WERI-Rb-1 (cell line): ENCODE results near the gene VSTM2B.
"Not testable (repeated sequence)": the region's sequence is repeated elsewhere in the genome, so short reads cannot be mapped to it uniquely, and the experiment has no call there.

Experiments used
- DNase-seq: peaks from one replicate; pipeline ENCODE4 v3.0.0-alpha.2; 2020
- H3K27ac ChIP-seq: fragments of 250-450 bp; sonication (Bioruptor Pico); 2 replicates; pipeline ENCODE4 v1.5.1; 2020; ENCODE audit warnings: mild to moderate bottlenecking, moderate library complexity
- H3K27me3 ChIP-seq: fragments of 250-450 bp; sonication (Bioruptor Pico); 2 replicates; pipeline ENCODE4 v1.5.1; 2021; ENCODE audit warnings: mild to moderate bottlenecking, low read depth, moderate library complexity; ENCODE audit not compliant: insufficient read depth, severe bottlenecking
- H3K36me3 ChIP-seq: fragments of 250-450 bp; sonication (Bioruptor Pico); 2 replicates; pipeline ENCODE4 v1.5.1; 2020; ENCODE audit warnings: mild to moderate bottlenecking, moderate library complexity
- H3K4me3 ChIP-seq: 2 replicates; pipeline ENCODE4 v1.5.1; 2011; ENCODE audit warnings: low read depth, mild to moderate bottlenecking, control low read depth, low read length
- H3K9me3 ChIP-seq: fragments of 250-450 bp; sonication (Bioruptor Pico); 2 replicates; pipeline ENCODE4 v1.5.1; 2021; ENCODE audit warnings: mild to moderate bottlenecking, moderate library complexity; ENCODE audit not compliant: severe bottlenecking
- TF ChIP-seq, protein P1 (sequence below): IDR thresholded peaks from 2 replicates; pipeline ENCODE4 v1.5.1; 2011; ENCODE audit warnings: low read depth, mild to moderate bottlenecking, control low read depth, inconsistent platforms, low read length

The VSTM2B gene

DNA sequence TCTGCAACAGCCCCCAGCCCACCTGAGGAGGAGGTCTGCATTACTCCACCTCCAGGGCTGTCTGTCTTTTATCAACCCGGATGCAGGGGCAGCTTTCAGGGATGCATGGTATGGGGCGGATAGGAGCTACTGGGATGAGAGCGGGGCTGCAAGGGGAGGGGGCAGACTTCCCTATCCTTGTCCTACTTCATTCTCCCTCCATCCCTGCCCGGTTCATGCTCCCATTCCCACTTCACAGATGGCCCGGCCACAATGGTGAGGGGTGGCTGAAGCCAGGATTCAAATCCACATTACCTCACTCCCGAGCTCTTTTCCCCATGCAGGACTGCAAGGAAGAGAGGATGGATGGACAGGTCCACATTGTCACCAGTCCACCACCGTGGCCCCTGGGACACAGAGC is 40.5 kb upstream of the VSTM2B start:
- no peak overlapping the region for H3K4me3 ChIP-seq
- no peaks in the 10 kb centered on the region for H3K36me3 ChIP-seq
- peaks cover 99% of the 10 kb centered on the region for H3K27me3 ChIP-seq
- no peak for DNase-seq
- peaks cover 4% of the 10 kb centered on the region for H3K9me3 ChIP-seq
- H3K27ac ChIP-seq: no peak overlapping the region
- TF ChIP-seq, protein P1, sequence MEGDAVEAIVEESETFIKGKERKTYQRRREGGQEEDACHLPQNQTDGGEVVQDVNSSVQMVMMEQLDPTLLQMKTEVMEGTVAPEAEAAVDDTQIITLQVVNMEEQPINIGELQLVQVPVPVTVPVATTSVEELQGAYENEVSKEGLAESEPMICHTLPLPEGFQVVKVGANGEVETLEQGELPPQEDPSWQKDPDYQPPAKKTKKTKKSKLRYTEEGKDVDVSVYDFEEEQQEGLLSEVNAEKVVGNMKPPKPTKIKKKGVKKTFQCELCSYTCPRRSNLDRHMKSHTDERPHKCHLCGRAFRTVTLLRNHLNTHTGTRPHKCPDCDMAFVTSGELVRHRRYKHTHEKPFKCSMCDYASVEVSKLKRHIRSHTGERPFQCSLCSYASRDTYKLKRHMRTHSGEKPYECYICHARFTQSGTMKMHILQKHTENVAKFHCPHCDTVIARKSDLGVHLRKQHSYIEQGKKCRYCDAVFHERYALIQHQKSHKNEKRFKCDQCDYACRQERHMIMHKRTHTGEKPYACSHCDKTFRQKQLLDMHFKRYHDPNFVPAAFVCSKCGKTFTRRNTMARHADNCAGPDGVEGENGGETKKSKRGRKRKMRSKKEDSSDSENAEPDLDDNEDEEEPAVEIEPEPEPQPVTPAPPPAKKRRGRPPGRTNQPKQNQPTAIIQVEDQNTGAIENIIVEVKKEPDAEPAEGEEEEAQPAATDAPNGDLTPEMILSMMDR: no peak

DNA sequence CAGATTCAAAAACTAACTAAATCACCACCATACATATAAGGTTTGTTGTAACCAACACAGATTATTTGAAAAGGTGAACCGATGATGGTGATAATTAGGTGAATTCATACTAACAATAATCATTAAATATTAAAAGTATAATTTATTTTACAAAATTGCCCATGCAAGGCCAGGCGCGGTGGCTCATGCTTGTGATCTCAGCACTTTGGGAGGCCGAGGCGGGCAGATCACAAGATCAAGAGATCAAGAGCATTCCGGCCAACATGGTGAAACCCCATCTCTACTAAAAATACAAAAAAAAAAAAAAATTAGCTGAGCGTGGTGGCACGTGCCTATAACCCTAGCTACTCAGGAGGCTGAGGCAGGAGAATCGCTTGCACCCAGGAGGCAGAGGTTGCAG is 38.8 kb upstream of the VSTM2B start:
- H3K4me3 ChIP-seq, H3K36me3 ChIP-seq: not testable (repeated sequence)

DNA sequence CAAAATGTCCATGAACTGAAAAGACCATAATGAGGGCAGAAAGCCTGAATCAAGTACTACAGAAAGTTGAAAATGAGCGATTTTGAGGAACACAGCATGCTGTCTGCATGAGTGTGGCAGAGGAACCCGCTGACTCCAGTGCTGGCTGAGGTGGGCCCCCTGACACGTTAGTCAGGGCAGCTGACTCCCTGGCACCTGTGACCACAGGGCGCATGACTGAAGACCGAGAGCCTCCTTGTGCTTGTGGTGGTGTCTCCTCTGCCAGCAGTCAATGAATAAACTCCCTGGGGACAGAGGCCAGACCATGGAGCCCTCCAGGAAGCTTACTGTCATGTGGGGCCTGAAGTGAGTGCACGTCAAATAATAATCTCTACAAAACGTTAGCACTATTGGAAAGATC is 38.4 kb upstream of the VSTM2B start:
- no peak overlapping the region for H3K4me3 ChIP-seq
- H3K27me3 ChIP-seq: peaks cover 100% of the 10 kb centered on the region
- H3K27ac ChIP-seq: no peak overlapping the region
- no peak for DNase-seq
- no peaks in the 10 kb centered on the region for H3K9me3 ChIP-seq
- no peaks in the 10 kb centered on the region for H3K36me3 ChIP-seq
- TF ChIP-seq, protein P1: no peak

More for the DNA sequence above, 38.8 kb upstream of the VSTM2B start:
- DNase-seq, H3K27ac ChIP-seq, H3K9me3 ChIP-seq: not testable (repeated sequence)
- H3K27me3 ChIP-seq: peaks cover 100% of the 10 kb centered on the region

DNA sequence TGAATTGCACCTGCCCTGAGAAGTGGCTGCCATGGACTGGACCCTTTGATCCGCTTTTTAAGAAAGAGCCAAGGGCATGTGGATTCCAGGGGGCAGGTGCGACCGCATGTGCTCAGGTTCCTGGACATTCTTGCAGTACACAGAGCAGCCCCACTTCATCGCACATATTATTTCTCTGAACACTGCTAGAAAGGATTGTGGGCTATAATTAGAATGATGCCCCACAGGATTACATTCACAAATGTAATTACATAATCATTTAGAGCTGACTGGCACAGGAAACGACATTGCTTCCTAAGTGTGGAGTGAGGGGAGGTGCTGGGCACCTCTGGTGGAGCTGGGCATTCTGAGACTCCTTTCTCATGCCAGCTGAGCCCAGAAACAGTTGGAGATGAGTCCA is 37.5 kb upstream of the VSTM2B start:
- Histone ChIP-seq H3K36me3 (no peaks in the 10 kb centered on the region), H3K27me3 (peaks cover 100% of the 10 kb centered on the region), H3K9me3 (no peaks in the 10 kb centered on the region), H3K27ac (no peak overlapping the region), H3K4me3 (no peak overlapping the region)
- TF ChIP-seq, protein P1: no peak
- no peak for DNase-seq

DNA sequence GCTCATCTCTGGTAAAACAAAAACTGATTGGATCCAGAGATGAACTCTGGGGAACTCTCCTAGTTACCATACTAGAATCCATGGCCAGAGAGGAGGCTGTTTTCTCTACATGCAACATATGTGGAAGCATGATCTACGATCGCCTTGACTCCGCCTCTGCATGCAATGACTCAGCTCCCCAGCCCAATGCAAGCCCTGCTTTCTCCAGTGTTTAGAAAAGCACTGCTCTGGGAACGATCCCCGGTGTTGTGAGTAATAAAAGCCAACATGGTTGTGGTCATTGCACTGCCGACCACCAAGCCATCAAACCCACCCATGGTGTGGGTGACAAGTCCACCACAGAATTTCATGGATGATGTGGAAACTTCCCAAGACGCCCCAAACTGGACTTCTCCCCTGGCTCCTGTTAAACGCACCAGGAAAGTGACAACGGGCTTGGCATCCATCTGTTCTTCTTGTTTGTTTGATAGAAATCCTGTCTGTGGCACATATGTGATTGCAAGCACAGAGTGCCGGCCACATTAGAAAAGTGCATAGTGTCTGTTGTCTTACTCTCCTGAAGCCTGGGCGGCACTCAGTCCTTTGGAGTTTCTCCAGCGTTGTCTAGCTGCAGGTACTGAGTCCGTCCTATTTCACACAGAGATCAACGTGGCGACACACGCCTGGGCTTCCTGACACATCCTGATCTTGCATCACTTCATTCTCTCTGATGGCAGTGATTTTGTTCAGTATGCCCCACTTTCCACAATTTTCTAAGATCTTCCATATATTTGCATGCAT is 36.4 kb upstream of the VSTM2B start:
- TF ChIP-seq, protein P1: no peak
- Histone ChIP-seq H3K27me3 (peaks cover 97% of the 10 kb centered on the region), H3K36me3 (no peaks in the 10 kb centered on the region), H3K4me3 (no peak overlapping the region), H3K27ac (no peak overlapping the region), H3K9me3 (no peaks in the 10 kb centered on the region)
- DNase-seq: no peak

DNA sequence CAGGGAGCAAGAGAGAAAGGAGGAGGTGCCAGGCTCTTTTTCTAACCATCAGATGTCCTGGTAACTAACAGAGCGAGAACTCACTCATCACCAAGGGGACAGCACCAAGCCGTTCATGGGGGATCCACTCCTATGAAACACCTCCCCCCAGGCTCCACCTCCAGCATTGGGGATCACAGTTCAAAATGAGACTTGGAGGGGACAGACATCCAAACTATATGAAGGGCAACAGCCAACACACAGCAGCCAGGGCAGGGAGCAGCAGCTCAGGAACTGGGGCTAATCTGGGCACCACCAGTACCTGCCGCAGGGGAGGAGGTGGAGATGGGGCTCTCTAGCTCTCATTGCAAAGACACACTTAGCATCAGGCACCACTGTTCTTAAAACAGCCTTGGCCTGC is 34.3 kb upstream of the VSTM2B start:
- TF ChIP-seq, protein P1: no peak

More for the DNA sequence above, 34.3 kb upstream of the VSTM2B start:
- DNase-seq: no peak
- Histone ChIP-seq H3K27me3 (peaks cover 93% of the 10 kb centered on the region), H3K27ac (no peak overlapping the region), H3K4me3 (no peak overlapping the region), H3K9me3 (no peaks in the 10 kb centered on the region), H3K36me3 (no peaks in the 10 kb centered on the region)
